ENCODE measurements around the gene ZDHHC11B.

DNA sequence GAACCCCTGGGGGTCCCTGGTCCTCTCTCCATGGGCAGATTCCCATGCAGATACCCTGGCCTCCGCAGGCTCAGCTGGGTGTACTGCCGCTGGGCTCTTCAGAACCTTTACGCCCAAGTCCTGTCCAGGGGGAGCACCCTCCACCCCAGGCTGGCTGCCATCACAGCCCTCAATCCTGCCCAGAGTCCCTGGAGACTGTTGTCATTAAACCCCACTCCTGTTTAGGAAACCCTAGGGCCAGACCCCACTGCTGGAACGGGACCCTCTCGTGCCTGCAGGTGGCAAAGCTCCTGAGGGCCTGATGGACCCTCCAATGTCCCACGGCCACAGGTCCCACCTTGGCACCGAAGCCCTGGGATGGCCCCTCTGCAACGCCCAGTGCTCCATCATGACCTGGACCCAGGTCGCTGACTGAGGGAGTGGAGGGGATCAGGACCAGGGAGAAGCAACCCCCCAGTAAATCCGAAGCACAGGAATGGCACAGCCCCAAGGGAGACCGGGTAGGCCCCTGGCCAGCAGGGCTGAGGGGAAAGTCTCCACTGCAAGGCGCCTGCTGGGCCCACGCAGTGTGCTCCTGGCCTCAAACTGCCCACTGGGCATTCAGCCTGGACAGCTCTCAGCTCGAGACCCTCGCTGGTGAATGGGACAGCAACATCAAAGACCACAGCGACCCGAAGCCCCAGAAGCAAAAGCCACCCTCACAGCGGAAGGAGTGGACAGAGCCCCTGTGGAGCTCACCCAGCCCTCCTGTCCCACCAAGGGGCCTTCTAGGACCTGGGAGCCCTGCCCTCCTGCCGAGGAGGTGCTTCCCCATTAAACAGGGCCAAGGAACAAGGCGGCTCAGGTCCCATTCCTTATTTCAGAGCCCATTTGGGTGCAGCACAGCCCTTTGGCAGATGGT, 8.3 kb downstream of the ZDHHC11B start:
- TF ChIP-seq, protein P1, sequence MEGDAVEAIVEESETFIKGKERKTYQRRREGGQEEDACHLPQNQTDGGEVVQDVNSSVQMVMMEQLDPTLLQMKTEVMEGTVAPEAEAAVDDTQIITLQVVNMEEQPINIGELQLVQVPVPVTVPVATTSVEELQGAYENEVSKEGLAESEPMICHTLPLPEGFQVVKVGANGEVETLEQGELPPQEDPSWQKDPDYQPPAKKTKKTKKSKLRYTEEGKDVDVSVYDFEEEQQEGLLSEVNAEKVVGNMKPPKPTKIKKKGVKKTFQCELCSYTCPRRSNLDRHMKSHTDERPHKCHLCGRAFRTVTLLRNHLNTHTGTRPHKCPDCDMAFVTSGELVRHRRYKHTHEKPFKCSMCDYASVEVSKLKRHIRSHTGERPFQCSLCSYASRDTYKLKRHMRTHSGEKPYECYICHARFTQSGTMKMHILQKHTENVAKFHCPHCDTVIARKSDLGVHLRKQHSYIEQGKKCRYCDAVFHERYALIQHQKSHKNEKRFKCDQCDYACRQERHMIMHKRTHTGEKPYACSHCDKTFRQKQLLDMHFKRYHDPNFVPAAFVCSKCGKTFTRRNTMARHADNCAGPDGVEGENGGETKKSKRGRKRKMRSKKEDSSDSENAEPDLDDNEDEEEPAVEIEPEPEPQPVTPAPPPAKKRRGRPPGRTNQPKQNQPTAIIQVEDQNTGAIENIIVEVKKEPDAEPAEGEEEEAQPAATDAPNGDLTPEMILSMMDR (IDR thresholded peaks at IDR 0.05): no peak
- no peak for TF ChIP-seq POLR2A (IDR thresholded peaks at IDR 0.05)
